Right lobe of liver (tissue), 4 donors: ENCODE results near the gene QSOX1.
A peak's percentile ranks its signal among the peaks of the same experiment; 100 is the strongest.

Source experiments
- CTCF ChIP-seq, 4 donors: fragments of 200-600 bp in 3 of 4; fragments of 450-650 bp in 1 of 4; IDR thresholded peaks; one replicate each; pipeline versions ENCODE4 v1.5.1 to v1.8.0; 2016 to 2022; ENCODE audit warnings: antibody characterized with exemption in 4 of 4, mild to moderate bottlenecking in 2 of 4
- POLR2A ChIP-seq: fragments of 450-650 bp; IDR thresholded peaks from one replicate; pipeline ENCODE4 v1.6.1; 2017; ENCODE audit warnings: antibody characterized with exemption, mild to moderate bottlenecking
- donor health status: DM: no; HTN: no; CAD: no.
- donor health status: DM: no; HTN: no; CAD: no.
- donor health status: DM: no; HTN: yes; CAD: no.

- TF ChIP-seq POLR2A (no peak), CTCF (IDR thresholded peaks at IDR 0.05) (peak; percentile 84 to 85 (median 85))
Observed at GRCh38 chr1:180252638-180253536, 98.2 kb downstream of the QSOX1 start.
